ENCODE data around the gene SMIM17.
"Not testable (repeated sequence)": the region's sequence is repeated elsewhere in the genome, so short reads cannot be mapped to it uniquely, and the experiment has no call there.

SMIM17 gene

GRCh38 chr19:56661248-56661647 lies 18.3 kb downstream of the SMIM17 start:
- DNase-seq, result no peak

- DNase-seq, result no peak
Observed at GRCh38 chr19:56663931-56664500, 21.1 kb downstream of the SMIM17 start.

DNA sequence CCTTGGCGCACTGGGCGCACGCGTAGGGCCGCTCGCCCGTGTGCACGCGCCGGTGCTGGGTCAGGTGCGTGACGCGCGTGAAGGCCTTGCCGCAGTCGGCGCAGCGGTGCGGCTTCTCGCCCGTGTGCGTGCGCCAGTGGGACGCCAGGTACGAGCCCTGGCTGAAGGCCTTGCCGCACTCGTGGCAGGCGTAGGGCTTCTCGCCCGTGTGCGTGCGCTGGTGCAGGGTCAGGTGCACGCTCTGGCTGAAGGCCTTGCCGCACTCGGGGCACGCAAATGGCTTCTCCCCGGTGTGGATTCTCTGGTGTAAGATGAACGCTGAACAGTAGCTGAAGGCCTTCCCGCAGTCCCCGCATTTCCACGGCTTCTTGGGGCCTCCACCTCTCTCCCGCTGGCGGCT lies 21.6 kb downstream of the SMIM17 start:
- no peak for DNase-seq

- DNase-seq, result no peak
Observed at GRCh38 chr19:56667311-56667870, 24.4 kb downstream of the SMIM17 start.

DNA sequence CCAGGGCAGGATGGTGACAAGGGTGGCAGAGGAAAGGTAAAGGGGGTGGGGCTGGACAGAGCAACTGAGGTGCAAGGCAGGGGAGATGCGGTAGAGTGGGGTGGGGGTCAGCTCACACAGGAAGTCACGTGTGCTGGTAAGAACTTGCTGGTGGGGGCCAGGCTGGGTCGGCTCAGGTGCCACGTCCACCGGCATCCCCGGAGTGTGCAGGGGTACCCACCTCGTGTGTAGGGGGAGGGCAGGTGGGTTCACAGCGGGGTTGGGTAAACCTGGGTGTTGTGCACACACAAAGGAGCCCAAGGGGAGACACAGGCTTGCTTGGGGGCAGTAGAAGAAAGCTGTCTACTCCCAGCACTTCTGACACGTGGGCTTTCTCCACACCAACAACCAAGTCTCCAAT lies 25.7 kb downstream of the SMIM17 start:
- no peak for DNase-seq

- no peak for DNase-seq
Observed at GRCh38 chr19:56670401-56670960, 27.5 kb downstream of the SMIM17 start.

DNA sequence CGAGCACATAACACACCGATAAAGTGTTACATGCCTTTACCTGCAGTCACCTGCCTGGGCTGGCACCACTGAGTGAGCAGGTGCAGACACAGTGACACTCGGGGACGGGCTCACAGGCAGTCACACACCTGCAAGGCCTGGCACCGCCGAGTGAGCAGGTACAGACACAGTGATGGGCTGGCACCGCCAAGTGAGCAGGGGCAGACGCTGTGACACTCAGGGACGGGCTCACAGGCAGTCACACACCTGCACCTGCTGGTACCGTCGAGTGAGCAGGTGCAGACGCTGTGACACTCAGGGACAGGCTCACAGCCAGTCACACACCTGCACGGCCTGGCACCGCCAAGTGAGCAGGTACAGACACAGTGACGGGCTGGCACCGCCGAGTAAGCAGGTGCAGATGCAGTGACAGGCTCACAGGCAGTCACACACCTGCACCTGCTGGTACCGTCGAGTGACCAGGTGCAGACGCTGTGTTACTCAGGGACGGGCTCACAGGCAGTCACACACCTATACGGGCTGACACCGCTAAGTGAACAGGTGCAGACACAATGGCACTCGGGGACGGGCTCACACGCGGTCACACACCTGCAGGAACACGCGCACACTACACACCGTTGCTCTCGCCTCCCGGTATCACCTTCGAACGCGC lies 28.1 kb downstream of the SMIM17 start:
- DNase-seq, result no peak

DNA sequence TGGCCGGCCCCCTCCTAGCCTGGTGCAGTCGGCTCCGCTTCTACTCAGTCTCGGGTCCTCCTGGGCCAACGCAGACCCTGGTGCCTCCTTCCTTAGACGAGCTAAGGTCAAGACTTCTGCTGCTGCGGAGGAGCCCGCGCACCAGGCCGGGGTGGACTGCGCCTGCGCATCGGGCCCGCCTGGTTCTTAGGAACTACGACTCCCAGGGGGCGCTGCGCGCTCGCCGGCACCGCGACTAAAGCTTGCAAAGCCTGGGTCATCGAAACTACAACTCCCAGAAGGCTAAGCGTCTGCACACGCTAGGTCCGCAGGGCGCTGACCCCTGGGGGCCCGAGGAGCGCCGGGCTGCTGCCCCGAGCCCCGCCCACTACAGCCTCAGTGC lies 28.6 kb downstream of the SMIM17 start, which contains the start of gene ZNF835:
ZNF835 (minus strand) TSS at position 145 of the 382 bp plus-strand sequence. CDS start 6,559 bp downstream, outside the sequence.
- peak; percentile 84 to 88 for DNase-seq

DNA sequence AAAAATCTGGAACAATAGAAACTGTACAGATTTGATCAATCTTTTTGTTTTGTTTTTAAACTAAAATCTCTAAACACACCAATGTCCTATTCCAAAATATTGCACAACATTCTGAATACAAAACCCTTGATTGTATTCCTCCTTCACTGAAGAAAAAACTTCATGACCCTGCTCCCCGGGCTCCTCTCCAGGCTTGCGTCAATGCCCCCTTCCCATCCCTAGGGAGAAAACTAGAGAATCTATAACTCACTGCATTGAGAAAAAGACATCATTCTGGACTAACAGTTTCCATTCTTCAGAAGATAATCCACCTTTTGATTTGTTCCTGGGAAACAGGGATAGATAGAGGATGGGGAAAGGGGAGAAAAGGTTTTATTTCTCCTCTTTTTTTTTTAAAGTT lies 29.7 kb downstream of the SMIM17 start:
- DNase-seq, result not testable (repeated sequence)

DNA sequence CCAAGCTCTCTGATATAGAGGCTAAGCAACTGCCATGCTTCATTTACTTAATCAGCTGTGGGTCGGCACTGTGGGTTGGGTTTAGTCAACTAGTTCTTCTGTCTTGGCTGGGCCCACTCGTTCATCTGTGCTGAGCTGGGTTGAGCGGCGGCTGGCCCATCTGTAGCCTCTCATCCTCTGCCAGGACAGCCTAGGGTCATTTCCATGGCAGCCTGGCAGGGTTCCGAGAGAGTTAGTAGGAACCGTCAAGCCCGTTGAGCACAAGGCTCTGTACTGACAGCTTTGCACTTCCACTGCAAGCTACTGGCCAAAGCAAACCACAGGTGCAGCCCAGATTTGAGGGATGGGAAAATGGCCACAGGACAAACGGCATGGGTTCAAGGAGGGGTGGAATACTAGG lies 35.2 kb downstream of the SMIM17 start:
- DNase-seq, result no peak

DNA sequence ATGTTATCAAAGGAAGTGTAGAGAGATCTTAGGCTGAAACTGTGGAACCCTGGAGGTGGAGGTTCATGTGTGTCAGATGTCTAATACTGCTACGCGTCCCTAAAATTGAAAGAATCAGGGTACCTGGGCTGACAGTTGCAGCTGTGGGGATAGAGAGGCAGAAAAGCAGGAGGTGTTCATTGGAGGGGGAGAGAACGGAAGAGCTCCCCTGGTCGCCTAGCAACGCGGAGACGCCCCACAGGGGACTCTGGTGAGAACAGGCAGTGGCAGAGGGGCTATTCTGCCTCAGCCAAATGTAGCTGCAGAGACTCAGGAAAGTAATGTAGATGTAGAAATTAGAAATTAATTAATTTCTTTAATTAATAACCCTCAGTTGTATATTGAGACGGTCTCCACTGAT lies 38.7 kb downstream of the SMIM17 start:
- DNase-seq, result no peak

DNA sequence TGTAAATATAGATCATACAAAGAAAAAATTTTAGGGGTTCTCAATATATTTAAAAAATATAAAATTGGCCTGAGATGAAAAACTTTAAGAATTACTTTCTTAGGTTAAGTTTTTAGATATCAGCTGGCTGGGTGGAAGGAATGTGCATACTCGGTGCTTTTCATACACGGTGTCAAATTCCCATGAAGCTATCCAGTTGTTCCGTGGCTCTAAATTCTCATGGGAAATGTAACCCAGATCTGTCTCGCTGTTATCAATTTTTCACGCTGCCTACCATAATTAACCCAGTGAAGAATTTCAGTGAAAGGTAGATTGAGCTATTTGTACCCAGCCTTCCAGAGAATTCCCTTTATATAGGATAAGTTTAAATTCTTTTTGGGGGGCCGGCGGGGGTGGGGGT lies 40.2 kb downstream of the SMIM17 start:
- no peak for DNase-seq

GRCh38 chr19:56687031-56687430 lies 44.1 kb downstream of the SMIM17 start:
- no peak for DNase-seq

DNA sequence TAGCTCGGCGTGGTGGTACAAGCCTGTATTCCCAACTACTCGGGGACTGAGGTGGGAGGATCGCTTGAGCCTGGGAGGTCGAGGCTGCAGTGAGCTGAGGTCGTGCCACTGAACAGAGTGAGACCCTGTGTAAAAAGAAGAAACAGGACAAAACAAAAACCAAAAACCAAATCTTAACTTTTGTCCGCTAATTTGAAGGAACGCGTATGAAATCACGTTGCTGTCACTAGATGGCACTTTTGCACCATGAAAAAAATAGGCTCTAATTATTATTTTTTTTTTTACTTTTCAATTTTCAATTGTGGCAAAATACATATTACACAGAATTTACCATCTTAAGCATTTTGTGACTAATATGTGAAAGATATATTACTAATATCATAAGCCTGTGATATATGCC lies 46.2 kb downstream of the SMIM17 start:
- DNase-seq, result no peak

DNA sequence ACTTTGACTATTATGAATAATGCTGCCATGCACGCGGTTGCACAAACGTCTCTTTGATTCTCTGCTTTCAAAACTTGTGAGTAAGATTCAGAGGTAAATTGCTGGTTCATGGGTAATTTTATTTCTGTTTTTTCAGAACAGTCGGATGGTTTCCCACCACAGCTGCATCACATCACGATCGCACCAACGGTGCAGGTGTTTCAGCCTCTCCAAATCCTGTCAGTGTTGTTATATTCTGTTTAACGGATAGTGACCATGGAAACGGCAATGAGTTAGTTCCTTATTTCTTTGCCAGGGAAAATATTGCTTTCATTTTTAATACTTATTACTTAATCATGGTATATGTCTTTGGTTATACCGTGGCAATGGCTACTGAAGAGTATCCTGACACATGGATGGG lies 47.7 kb downstream of the SMIM17 start:
- no peak for DNase-seq

GRCh38 chr19:56692206-56692895 lies 49.4 kb downstream of the SMIM17 start:
- no peak for DNase-seq

- DNase-seq, result no peak
Observed at GRCh38 chr19:56699552-56699951, 56.6 kb downstream of the SMIM17 start.

DNA sequence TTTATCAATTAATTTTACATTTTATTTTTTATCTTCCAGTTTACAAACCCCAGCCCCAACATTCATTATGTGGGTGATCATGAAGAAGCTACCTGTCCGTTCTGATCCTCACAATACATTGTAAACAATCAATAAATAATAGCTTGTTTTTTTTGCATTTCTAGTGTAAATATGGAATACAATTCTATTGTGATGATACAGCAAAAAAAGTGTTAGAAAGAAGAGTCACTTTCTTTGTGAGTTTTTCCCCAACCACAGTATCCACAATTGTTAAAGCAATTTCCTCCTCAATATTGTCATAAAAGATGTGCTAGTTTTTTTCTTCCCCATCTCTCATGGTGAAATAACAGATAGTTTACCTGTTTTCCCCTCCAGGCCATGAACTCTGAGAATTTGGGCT lies 58.9 kb downstream of the SMIM17 start:
- no peak for DNase-seq

- no peak for DNase-seq
Observed at GRCh38 chr19:56705939-56706338, 63.0 kb downstream of the SMIM17 start.

Measured in CD4-positive, alpha-beta T cell treated with Interleukin-4 for 1 hour (primary cell).